GM12892 (cell line): ENCODE measurements around the gene GRHL1.

Experiments
- DNase-seq: peaks from one replicate; pipeline ENCODE4 v3.0.0; 2011; ENCODE audit not compliant: insufficient read length
- FAIRE-seq: peaks from 2 replicates; lab custom pipeline; 2011; peaks lifted over from hg19 to GRCh38; lab: Jason Lieb, UNC
- POLR2A ChIP-seq: IDR thresholded peaks from 2 replicates; pipeline ENCODE4 v1.6.1; 2011; ENCODE audit warnings: low read depth, low read length, control low read depth
- POLR2AphosphoS5 ChIP-seq: IDR thresholded peaks from 2 replicates; pipeline ENCODE4 v1.6.1; 2011; ENCODE audit warnings: low read depth, low read length, control low read depth
- TAF1 ChIP-seq: IDR thresholded peaks from 2 replicates; pipeline ENCODE4 v1.6.1; 2011; ENCODE audit warnings: low read depth, mild to moderate bottlenecking, control low read depth, low read length, borderline replicate concordance

Gene GRHL1

GRCh38 chr2:10047616-10048500, 96.4 kb downstream of the GRHL1 start:
- TF ChIP-seq TAF1 (no peak), POLR2A (no peak), POLR2AphosphoS5 (no peak)
- no peak for FAIRE-seq
- DNase-seq = no peak

- no peak for DNase-seq
- TF ChIP-seq TAF1 (no peak), POLR2A (no peak), POLR2AphosphoS5 (no peak)
- FAIRE-seq = no peak
Measured at GRCh38 chr2:10048501-10049171, 97.1 kb downstream of the GRHL1 start.
